Glutamatergic neuron (in vitro differentiated cells): Measurements from ENCODE around the gene ACTL7B. TPM values are rescaled to one million over a fixed set of nuclear protein-coding genes. Genes with fewer than 3 reads are reported as not detected.
"Not testable (repeated sequence)": the region's sequence is repeated elsewhere in the genome, so short reads cannot be mapped to it uniquely, and the experiment has no call there.

Experiments used
- DNase-seq: peaks from one replicate; pipeline ENCODE4 v3.0.0; 2022
- H3K27ac Mint-ChIP-seq: one replicate; pipeline ENCODE4 v1.8.0; 2020; ENCODE audit warnings: mild to moderate bottlenecking, mixed read lengths, inconsistent platforms; ENCODE audit not compliant: unreplicated experiment
- H3K27me3 Mint-ChIP-seq: one replicate; pipeline ENCODE4 v1.8.0; 2020; ENCODE audit warnings: mild to moderate bottlenecking, moderate library complexity, mixed read lengths, inconsistent platforms; ENCODE audit not compliant: unreplicated experiment
- H3K36me3 Mint-ChIP-seq: one replicate; pipeline ENCODE4 v1.8.0; 2020; ENCODE audit warnings: mild to moderate bottlenecking, mixed read lengths, inconsistent platforms; ENCODE audit not compliant: unreplicated experiment
- H3K4me1 Mint-ChIP-seq: one replicate; pipeline ENCODE4 v1.8.0; 2020; ENCODE audit warnings: mild to moderate bottlenecking, low read depth, mixed read lengths, inconsistent platforms; ENCODE audit not compliant: unreplicated experiment
- H3K4me3 Mint-ChIP-seq: one replicate; pipeline ENCODE4 v1.8.0; 2020; ENCODE audit warnings: mild to moderate bottlenecking, mixed read lengths, inconsistent platforms; ENCODE audit not compliant: unreplicated experiment
- H3K9me3 Mint-ChIP-seq: one replicate; pipeline ENCODE4 v1.8.0; 2020; ENCODE audit warnings: mild to moderate bottlenecking, moderate library complexity, mixed read lengths, inconsistent platforms; ENCODE audit not compliant: unreplicated experiment
- CTCF ChIP-seq: fragments of 200-600 bp; sonication (generic); IDR thresholded peaks from one replicate; pipeline ENCODE4 v1.5.0; 2021; ENCODE audit not compliant: partially characterized antibody, unreplicated experiment
- total RNA-seq: library from RNA; stranded (reverse); fragmentation: NEBNext Ultra II Directional; extraction: Animal tissue kit (Norgen Biotek cat#: 25700); gene quantifications from one replicate; pipeline ENCODE4 v1.2.1, GENCODE V29; 2021; ENCODE audit not compliant: unreplicated experiment

Gene ACTL7B
- total RNA-seq, 1 donor from 2014 or later = not detected

DNA sequence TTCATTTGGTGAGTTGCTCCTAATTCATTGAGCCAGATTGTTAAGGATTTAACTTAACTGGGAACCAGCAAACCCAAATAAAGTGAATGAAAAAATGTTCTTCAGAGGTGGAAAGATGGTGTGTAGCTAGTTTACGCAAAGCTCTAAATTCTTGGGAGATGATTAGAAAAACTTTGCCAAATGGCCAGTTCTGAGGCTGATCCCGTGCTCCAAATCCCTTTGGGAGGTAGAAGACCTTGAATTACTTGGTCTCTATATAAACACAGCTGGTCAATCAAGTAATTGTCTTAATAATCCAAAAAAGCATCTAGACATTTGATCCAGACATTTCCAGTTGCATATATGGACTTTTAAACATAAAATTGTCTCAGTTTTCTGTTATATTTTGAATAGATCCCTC lies 11.4 kb downstream of the ACTL7B start:
- no peaks in the 10 kb centered on the region for H3K4me1 Mint-ChIP-seq

GRCh38 chr9:108842610-108843295 lies 13.0 kb downstream of the ACTL7B start:
- TF ChIP-seq CTCF = no peak
- no peak for DNase-seq
- Mint-ChIP-seq H3K4me3 (no peak overlapping the region), H3K9me3 (no peaks in the 10 kb centered on the region), H3K4me1 (no peaks in the 10 kb centered on the region), H3K27ac (no peak overlapping the region), H3K36me3 (no peaks in the 10 kb centered on the region), H3K27me3 (no peaks in the 10 kb centered on the region)

More for the DNA sequence above, 11.4 kb downstream of the ACTL7B start:
- Mint-ChIP-seq H3K36me3 (no peaks in the 10 kb centered on the region), H3K27me3 (no peaks in the 10 kb centered on the region), H3K9me3 (no peaks in the 10 kb centered on the region), H3K4me3 (no peak overlapping the region), H3K27ac (no peak overlapping the region)
- TF ChIP-seq CTCF = no peak
- no peak for DNase-seq

DNA sequence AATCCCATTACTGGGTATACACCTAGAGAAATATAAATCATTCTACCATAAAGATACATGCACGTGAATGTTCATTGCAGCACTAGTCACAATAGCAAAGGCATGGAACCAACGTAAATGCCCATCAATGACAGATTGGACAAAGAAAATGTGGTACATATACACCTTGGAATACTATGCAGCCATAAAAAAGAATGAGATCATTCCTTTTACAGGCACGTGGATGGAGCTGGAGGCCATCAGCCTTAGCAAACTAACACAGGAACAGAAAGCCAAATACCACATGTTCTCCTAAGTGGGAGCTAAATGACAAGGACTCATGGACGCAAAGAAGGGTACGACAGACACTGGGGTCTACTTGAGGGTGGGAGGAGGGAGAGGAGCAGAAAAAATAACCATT lies 16.2 kb downstream of the ACTL7B start:
- H3K9me3 Mint-ChIP-seq, H3K4me1 Mint-ChIP-seq, H3K36me3 Mint-ChIP-seq, DNase-seq, H3K4me3 Mint-ChIP-seq, H3K27me3 Mint-ChIP-seq, H3K27ac Mint-ChIP-seq: not testable (repeated sequence)

GRCh38 chr9:108838017-108838416 lies 17.8 kb downstream of the ACTL7B start:
- Mint-ChIP-seq H3K4me3 (no peak overlapping the region), H3K27me3 (no peaks in the 10 kb centered on the region), H3K36me3 (no peaks in the 10 kb centered on the region), H3K4me1 (no peaks in the 10 kb centered on the region), H3K27ac (no peak overlapping the region), H3K9me3 (peaks cover 2% of the 10 kb centered on the region)
- no peak for TF ChIP-seq CTCF
- DNase-seq = no peak

GRCh38 chr9:108837530-108837929 lies 18.3 kb downstream of the ACTL7B start:
- no peak for TF ChIP-seq CTCF
- Mint-ChIP-seq H3K27me3 (no peaks in the 10 kb centered on the region), H3K36me3 (no peaks in the 10 kb centered on the region), H3K27ac (no peak overlapping the region), H3K4me3 (no peak overlapping the region), H3K9me3 (peaks cover 2% of the 10 kb centered on the region), H3K4me1 (no peaks in the 10 kb centered on the region)
- no peak for DNase-seq

DNA sequence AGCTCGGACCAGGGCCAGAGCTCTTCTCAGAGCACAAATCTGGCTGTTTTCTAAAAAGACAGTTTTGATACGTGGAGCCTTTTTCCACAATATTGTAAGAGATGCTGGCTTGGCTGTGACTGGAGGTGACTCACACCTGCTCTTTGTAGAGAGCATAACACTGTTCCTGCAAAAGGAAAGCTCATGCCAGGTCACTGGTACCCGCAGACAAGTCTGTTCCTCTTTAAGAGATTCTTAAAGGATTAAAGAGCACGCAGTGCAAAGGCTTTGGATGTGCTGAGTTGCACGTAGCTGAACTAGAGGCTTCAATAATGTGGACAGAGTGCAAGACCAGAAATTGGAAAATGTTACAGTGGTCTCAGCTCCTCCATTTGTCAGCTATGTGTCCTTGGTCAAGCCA lies 19.0 kb downstream of the ACTL7B start:
- peaks cover 2% of the 10 kb centered on the region for H3K9me3 Mint-ChIP-seq
- no peak for TF ChIP-seq CTCF
- DNase-seq = no peak
- H3K4me1 Mint-ChIP-seq = no peaks in the 10 kb centered on the region
- H3K27ac Mint-ChIP-seq = no peak overlapping the region
- no peaks in the 10 kb centered on the region for H3K36me3 Mint-ChIP-seq
- H3K4me3 Mint-ChIP-seq = no peak overlapping the region
- no peaks in the 10 kb centered on the region for H3K27me3 Mint-ChIP-seq
